Midbrain (tissue), 1 donor: Measurements from ENCODE around the gene TDRD6.
"Not testable (repeated sequence)": the region's sequence is repeated elsewhere in the genome, so short reads cannot be mapped to it uniquely, and the experiment has no call there.

Experiments
- DNase-seq: peaks from one replicate; lab custom pipeline; 2025; lab: John Stamatoyannopoulos, UW

Gene TDRD6

GRCh38 chr6:46687619-46688097 is at the start of gene TDRD6:
TSS of gene TDRD6 (plus strand) at chr6:46687885. CDS start at chr6:46688129, 244 bp downstream.
- no peak for DNase-seq

- DNase-seq, result no peak
Observed at GRCh38 chr6:46637933-46638332, 49.8 kb upstream of the TDRD6 start.

- no peak for DNase-seq
Observed at GRCh38 chr6:46638650-46639049, 49.0 kb upstream of the TDRD6 start.

- no peak for DNase-seq
Observed at GRCh38 chr6:46642928-46643751, 44.5 kb upstream of the TDRD6 start.

- DNase-seq, result no peak
Observed at GRCh38 chr6:46645265-46645664, 42.4 kb upstream of the TDRD6 start.

- not testable (repeated sequence) for DNase-seq
Observed at GRCh38 chr6:46648108-46648507, 39.6 kb upstream of the TDRD6 start.

GRCh38 chr6:46648869-46649492 is 38.7 kb upstream of the TDRD6 start:
- no peak for DNase-seq

GRCh38 chr6:46651006-46651405 is 36.7 kb upstream of the TDRD6 start:
- DNase-seq, result no peak

- DNase-seq, result peak; percentile 9
Observed at GRCh38 chr6:46651816-46652215, 35.9 kb upstream of the TDRD6 start.

- no peak for DNase-seq
Observed at GRCh38 chr6:46652232-46652602, 35.5 kb upstream of the TDRD6 start.

GRCh38 chr6:46652603-46653438 is 34.9 kb upstream of the TDRD6 start, which contains the start of the genes CYP39A1 and SLC25A27:
TSS of gene CYP39A1 (minus strand) at chr6:46652818. CDS start at chr6:46652582, 236 bp downstream.
TSS of gene SLC25A27 (plus strand) at chr6:46652975. CDS start at chr6:46653193, 218 bp downstream.
- peak; percentile 96 for DNase-seq

GRCh38 chr6:46653439-46654195 is 34.1 kb upstream of the TDRD6 start:
- DNase-seq, result no peak

- DNase-seq, result no peak
Observed at GRCh38 chr6:46655803-46656202, 31.9 kb upstream of the TDRD6 start.

- DNase-seq, result no peak
Observed at GRCh38 chr6:46657642-46658041, 30.0 kb upstream of the TDRD6 start.

- no peak for DNase-seq
Observed at GRCh38 chr6:46661483-46661882, 26.2 kb upstream of the TDRD6 start.

- DNase-seq, result no peak
Observed at GRCh38 chr6:46667377-46667776, 20.3 kb upstream of the TDRD6 start.

GRCh38 chr6:46674410-46674809 is 13.3 kb upstream of the TDRD6 start:
- DNase-seq, result no peak

GRCh38 chr6:46676604-46677313 is 10.9 kb upstream of the TDRD6 start:
- DNase-seq, result no peak

GRCh38 chr6:46677314-46677654 is 10.4 kb upstream of the TDRD6 start:
- DNase-seq, result no peak

- no peak for DNase-seq
Observed at GRCh38 chr6:46684771-46685170, 2.9 kb upstream of the TDRD6 start.
